Keratinocyte (primary cell): ENCODE measurements around the gene ARID5A. TPM values are rescaled to one million over a fixed set of nuclear protein-coding genes. Genes with fewer than 3 reads are reported as not detected.

Experiments used
- DNase-seq: peaks from one replicate; pipeline ENCODE4 v3.0.0-alpha.2; 2011; ENCODE audit warnings: low read depth, missing footprints, low spot score
- FAIRE-seq: peaks from 2 replicates; lab custom pipeline; 2011; peaks lifted over from hg19 to GRCh38; lab: Jason Lieb, UNC
- H2AFZ ChIP-seq: 2 replicates; pipeline ENCODE4 v1.6.0; 2012; ENCODE audit warnings: low read length, control low read depth, inconsistent platforms; ENCODE audit not compliant: control insufficient read depth
- H3K27ac ChIP-seq: 2 replicates; pipeline ENCODE4 v1.5.1; 2011; ENCODE audit warnings: low read length; ENCODE audit not compliant: control insufficient read depth, insufficient read depth
- H3K27me3 ChIP-seq: 3 replicates; pipeline ENCODE4 v1.6.0; 2011; ENCODE audit warnings: low read length; ENCODE audit not compliant: control insufficient read depth, insufficient read depth; ENCODE audit errors: extremely low read depth
- H3K36me3 ChIP-seq, 2 experiments: 2 replicates in 1 of 2; 3 replicates in 1 of 2; pipeline ENCODE4 v1.5.1; 2011; ENCODE audit warnings: low read length in 2 of 2, mild to moderate bottlenecking in 1 of 2; ENCODE audit not compliant: control insufficient read depth in 2 of 2, insufficient read depth in 2 of 2; ENCODE audit errors: extremely low read depth in 1 of 2
- H3K4me1 ChIP-seq: 3 replicates; pipeline ENCODE4 v1.5.1; 2011; ENCODE audit warnings: low read length; ENCODE audit not compliant: control insufficient read depth, insufficient read depth; ENCODE audit errors: extremely low read depth
- H3K4me2 ChIP-seq: 3 replicates; pipeline ENCODE4 v1.6.0; 2011; ENCODE audit warnings: low read depth, low read length; ENCODE audit not compliant: control insufficient read depth, insufficient read depth; ENCODE audit errors: extremely low read depth
- H3K4me3 ChIP-seq, 3 experiments: fragments of 200-600 bp in 1 of 3; sonication (generic) in 1 of 3; 2 replicates in 2 of 3; 3 replicates in 1 of 3; pipeline ENCODE4 v1.5.1; 2011 to 2016; ENCODE audit warnings: low read length in 3 of 3, mild to moderate bottlenecking in 3 of 3, control low read depth in 2 of 3, inconsistent platforms in 1 of 3, low read depth in 1 of 3, mixed read lengths in 1 of 3, mixed run types in 1 of 3, moderate library complexity in 1 of 3; ENCODE audit not compliant: control insufficient read depth in 2 of 3, insufficient read depth in 2 of 3; ENCODE audit errors: extremely low read depth in 1 of 3
- H3K79me2 ChIP-seq: 2 replicates; pipeline ENCODE4 v1.6.0; 2012; ENCODE audit warnings: low read length; ENCODE audit not compliant: control insufficient read depth, insufficient read depth
- H3K9ac ChIP-seq: 3 replicates; pipeline ENCODE4 v1.6.0; 2011; ENCODE audit warnings: low read length; ENCODE audit not compliant: control insufficient read depth, insufficient read depth; ENCODE audit errors: extremely low read depth
- H3K9me1 ChIP-seq: 3 replicates; pipeline ENCODE4 v1.6.0; 2011; ENCODE audit warnings: low read length; ENCODE audit not compliant: control insufficient read depth, insufficient read depth; ENCODE audit errors: extremely low read depth
- H3K9me3 ChIP-seq: 2 replicates; pipeline ENCODE4 v1.5.1; 2012; ENCODE audit warnings: low read depth, low read length; ENCODE audit not compliant: control insufficient read depth
- H4K20me1 ChIP-seq: 3 replicates; pipeline ENCODE4 v1.6.0; 2011; ENCODE audit warnings: low read length; ENCODE audit not compliant: control insufficient read depth, insufficient read depth; ENCODE audit errors: extremely low read depth
- EZH2 ChIP-seq: IDR thresholded peaks from one replicate; pipeline ENCODE4 v1.6.1; 2012; ENCODE audit warnings: inconsistent platforms, mild to moderate bottlenecking, low read length, moderate library complexity
- dilution Hi-C: fragments of 300-500 bp; cut with MboI; formaldehyde crosslinking; loops from one replicate; pipeline ENCODE4 v1.7.0; 2020; ENCODE audit warnings: low sequenced_read_pairs; ENCODE audit not compliant: extremely low pct_ligation_motif_present
- polyA minus RNA-seq, 3 experiments: library from RNA; depleted of rRNA, polyadenylated mRNA; stranded (reverse); fragments of >200 nt; gene quantifications; 1 replicate in 1 of 3; 2 replicates in 1 of 3; 3 replicates in 1 of 3; pipeline ENCODE4 v1.2.3, GENCODE V29; 2011
- polyA plus RNA-seq, 5 experiments: library from polyadenylated mRNA; depleted of rRNA in 3 of 5; stranded (reverse) in 3 of 5; stranded (forward) in 1 of 5; unstranded in 1 of 5; fragments of >200 nt; gene quantifications; 1 replicate in 1 of 5; 2 replicates in 3 of 5; 3 replicates in 1 of 5; pipeline versions ENCODE4 v1.2.1 to v1.2.3, GENCODE V29; 2011 to 2012; ENCODE audit warnings: missing spikeins in 2 of 5, low read depth in 1 of 5, low replicate concordance in 1 of 5
- TF ChIP-seq, protein P1 (sequence below), 3 experiments: IDR thresholded peaks in 1 of 3; conservative IDR thresholded peaks in 1 of 3; optimal IDR thresholded peaks in 1 of 3; 2 replicates in 2 of 3; 3 replicates in 1 of 3; pipeline versions ENCODE3 to v1.5.1; 2011; ENCODE audit warnings: low read length in 3 of 3, mild to moderate bottlenecking in 3 of 3, moderate library complexity in 2 of 3, control low read depth in 1 of 3, inconsistent platforms in 1 of 3; ENCODE audit not compliant: insufficient read depth in 2 of 3; ENCODE audit errors: extremely low read depth in 1 of 3

ARID5A gene, protein sequence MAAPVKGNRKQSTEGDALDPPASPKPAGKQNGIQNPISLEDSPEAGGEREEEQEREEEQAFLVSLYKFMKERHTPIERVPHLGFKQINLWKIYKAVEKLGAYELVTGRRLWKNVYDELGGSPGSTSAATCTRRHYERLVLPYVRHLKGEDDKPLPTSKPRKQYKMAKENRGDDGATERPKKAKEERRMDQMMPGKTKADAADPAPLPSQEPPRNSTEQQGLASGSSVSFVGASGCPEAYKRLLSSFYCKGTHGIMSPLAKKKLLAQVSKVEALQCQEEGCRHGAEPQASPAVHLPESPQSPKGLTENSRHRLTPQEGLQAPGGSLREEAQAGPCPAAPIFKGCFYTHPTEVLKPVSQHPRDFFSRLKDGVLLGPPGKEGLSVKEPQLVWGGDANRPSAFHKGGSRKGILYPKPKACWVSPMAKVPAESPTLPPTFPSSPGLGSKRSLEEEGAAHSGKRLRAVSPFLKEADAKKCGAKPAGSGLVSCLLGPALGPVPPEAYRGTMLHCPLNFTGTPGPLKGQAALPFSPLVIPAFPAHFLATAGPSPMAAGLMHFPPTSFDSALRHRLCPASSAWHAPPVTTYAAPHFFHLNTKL
- polyA plus RNA-seq (1.6 to 2.8 TPM (median 1.9 TPM) in 3 replicates), polyA minus RNA-seq (0.86 to 4.1 TPM (median 0.93 TPM) in 3 replicates)
- 3.4 TPM for polyA plus RNA-seq (2011; ENCODE audit: low read depth)
- 0.98 and 2.6 TPM in 2 replicates for polyA plus RNA-seq (2011; cell fraction: cytosol; rRNA removed)
- polyA plus RNA-seq (2011; cell fraction: nucleus; rRNA removed), result 2.4 and 3.3 TPM in 2 replicates
- 3.0 and 4.9 TPM in 2 replicates for polyA plus RNA-seq (2012; ENCODE audit: low replicate concordance)
- polyA minus RNA-seq (2011; cell fraction: cytosol; rRNA and poly(A)+ RNA removed), result 3.1 TPM
- polyA minus RNA-seq (2011; cell fraction: nucleus; rRNA and poly(A)+ RNA removed), result 1.0 and 2.4 TPM in 2 replicates

DNA sequence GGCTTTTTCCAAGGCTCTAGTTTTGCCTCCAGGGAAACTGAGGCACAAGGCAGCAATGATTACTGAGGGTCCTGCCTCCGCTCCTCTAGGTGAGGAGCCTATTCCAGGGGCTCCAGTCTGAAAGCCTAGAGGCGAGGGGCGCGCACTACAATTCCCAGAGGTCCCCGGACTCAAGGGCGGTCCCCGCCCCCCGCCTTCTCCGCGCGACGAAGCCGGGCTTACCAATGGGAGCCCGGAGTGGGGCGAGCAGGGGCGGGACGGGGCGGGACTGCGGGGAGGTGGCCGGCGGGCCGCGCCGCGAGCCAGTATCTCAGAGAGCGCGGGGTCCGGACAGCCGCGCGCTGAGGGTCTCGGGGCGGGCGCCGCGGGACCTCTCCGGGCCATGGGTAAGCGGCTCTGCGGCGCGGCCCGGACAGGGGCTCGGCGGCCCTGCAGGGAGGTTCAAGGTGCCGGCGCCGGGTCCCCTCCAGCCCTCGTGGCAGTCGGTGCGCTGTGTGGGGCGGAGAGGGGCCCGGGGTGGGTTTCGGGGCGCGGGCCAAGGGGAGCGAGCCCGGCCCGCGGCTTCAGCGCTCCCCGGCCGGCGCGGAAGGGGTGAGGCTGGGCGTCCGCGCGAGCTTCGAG lies at the start of gene ARID5A:
ARID5A (plus strand) TSS at position 308 of the 621 bp plus-strand sequence; CDS start at position 383, 75 bp downstream.
- no peak for TF ChIP-seq EZH2
- TF ChIP-seq, protein P1, sequence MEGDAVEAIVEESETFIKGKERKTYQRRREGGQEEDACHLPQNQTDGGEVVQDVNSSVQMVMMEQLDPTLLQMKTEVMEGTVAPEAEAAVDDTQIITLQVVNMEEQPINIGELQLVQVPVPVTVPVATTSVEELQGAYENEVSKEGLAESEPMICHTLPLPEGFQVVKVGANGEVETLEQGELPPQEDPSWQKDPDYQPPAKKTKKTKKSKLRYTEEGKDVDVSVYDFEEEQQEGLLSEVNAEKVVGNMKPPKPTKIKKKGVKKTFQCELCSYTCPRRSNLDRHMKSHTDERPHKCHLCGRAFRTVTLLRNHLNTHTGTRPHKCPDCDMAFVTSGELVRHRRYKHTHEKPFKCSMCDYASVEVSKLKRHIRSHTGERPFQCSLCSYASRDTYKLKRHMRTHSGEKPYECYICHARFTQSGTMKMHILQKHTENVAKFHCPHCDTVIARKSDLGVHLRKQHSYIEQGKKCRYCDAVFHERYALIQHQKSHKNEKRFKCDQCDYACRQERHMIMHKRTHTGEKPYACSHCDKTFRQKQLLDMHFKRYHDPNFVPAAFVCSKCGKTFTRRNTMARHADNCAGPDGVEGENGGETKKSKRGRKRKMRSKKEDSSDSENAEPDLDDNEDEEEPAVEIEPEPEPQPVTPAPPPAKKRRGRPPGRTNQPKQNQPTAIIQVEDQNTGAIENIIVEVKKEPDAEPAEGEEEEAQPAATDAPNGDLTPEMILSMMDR (optimal IDR thresholded peaks at IDR 0.05 in 1 of 3, IDR thresholded peaks at IDR 0.05 in 1 of 3, conservative IDR thresholded peaks at IDR 0.05 in 1 of 3; ENCODE audit: extremely low read depth in 1 of 3, insufficient read depth in 2 of 3, low read length in 3 of 3), result peak in 1 of 3 experiments; percentile 11
- Histone ChIP-seq H4K20me1 (no peaks in the 10 kb centered on the region), H3K27ac (no peak within 1 kb of the TSS), H3K9ac (peak within 1 kb of the TSS; percentile 76), H3K79me2 (peaks cover 2% of the 10 kb centered on the region), H3K36me3 (no peaks in the 10 kb centered on the region), H3K27me3 (no peaks in the 10 kb centered on the region), H3K4me3 (peak within 1 kb of the TSS; percentile 50 to 78 (median 73)), H3K4me1 (peaks cover 61% of the 10 kb centered on the region), H3K4me2 (peak within 1 kb of the TSS; percentile 68), H3K9me1 (no peaks in the 10 kb centered on the region), H2AFZ (peak within 1 kb of the TSS; percentile 56), H3K9me3 (no peaks in the 10 kb centered on the region)
- dilution Hi-C loops, result no loop called here
- DNase-seq, result no peak
- no peak for FAIRE-seq

DNA sequence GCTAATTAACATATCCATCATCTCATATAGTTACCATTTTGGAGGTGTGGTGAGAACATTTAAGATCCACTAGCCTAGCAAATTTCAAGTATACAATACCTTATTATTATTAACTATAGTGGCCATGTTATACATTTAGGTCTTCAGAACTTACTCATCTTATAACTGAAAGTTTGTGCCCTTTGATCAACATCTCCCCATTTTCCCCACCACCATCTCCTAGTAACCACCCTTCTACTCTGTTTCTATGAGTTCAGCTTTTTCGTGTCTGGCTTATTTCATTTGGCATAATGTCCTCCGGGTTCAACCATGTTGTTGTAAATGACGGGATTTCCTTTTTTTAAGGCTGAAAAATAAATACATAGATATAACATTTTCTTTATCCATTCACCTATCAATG lies 47.3 kb upstream of the ARID5A start:
- Histone ChIP-seq H3K4me3 (no peak overlapping the region), H3K9me1 (no peaks in the 10 kb centered on the region), H3K79me2 (no peaks in the 10 kb centered on the region), H3K9me3 (no peaks in the 10 kb centered on the region), H4K20me1 (no peaks in the 10 kb centered on the region), H3K27me3 (no peaks in the 10 kb centered on the region), H3K27ac (no peak overlapping the region), H3K9ac (no peak overlapping the region), H3K4me1 (peaks cover 16% of the 10 kb centered on the region), H3K36me3 (no peaks in the 10 kb centered on the region), H2AFZ (no peak overlapping the region), H3K4me2 (no peak overlapping the region)
- DNase-seq, result no peak
- no peak for FAIRE-seq
- no peak for TF ChIP-seq EZH2
- TF ChIP-seq, protein P1 (optimal IDR thresholded peaks at IDR 0.05 in 1 of 3, IDR thresholded peaks at IDR 0.05 in 1 of 3, conservative IDR thresholded peaks at IDR 0.05 in 1 of 3; ENCODE audit: extremely low read depth in 1 of 3, insufficient read depth in 2 of 3, low read length in 3 of 3), result no peak
- dilution Hi-C loops, result no loop called here
